ENCODE results near the gene NR1D1.
A peak's percentile ranks its signal among the peaks of the same experiment; 100 is the strongest.

The NR1D1 gene

GRCh38 chr17:40099619-40100418 lies 570 bp downstream of the NR1D1 start:
- H3K36me3 ChIP-seq (ENCODE audit: control insufficient read depth in 2 of 2, insufficient read depth in 1 of 2, low read length in 2 of 2), result peaks cover 0 to 22% of the 10 kb centered on the region in 2 experiments; a peak in 1 of 3 replicates
- H3K4me1 ChIP-seq (ENCODE audit: control insufficient read depth, insufficient read depth, low read length), result peaks cover 16% of the 10 kb centered on the region
- CTCF ChIA-PET, result interaction anchor here (0.6 to 7.2 kb wide), 19 partner anchors 10 to 478 kb away, joined by 3 to 61 read pairs (median 6); partner anchors contain the start of gene MED24
- no peaks in the 10 kb centered on the region for H3K9me3 ChIP-seq (ENCODE audit: control insufficient read depth, insufficient read depth, low read depth, low read length)
- H3K4me3 ChIP-seq (ENCODE audit: low read depth, low read length), result peak overlapping the region; percentile 23
- TF ChIP-seq, protein P1, sequence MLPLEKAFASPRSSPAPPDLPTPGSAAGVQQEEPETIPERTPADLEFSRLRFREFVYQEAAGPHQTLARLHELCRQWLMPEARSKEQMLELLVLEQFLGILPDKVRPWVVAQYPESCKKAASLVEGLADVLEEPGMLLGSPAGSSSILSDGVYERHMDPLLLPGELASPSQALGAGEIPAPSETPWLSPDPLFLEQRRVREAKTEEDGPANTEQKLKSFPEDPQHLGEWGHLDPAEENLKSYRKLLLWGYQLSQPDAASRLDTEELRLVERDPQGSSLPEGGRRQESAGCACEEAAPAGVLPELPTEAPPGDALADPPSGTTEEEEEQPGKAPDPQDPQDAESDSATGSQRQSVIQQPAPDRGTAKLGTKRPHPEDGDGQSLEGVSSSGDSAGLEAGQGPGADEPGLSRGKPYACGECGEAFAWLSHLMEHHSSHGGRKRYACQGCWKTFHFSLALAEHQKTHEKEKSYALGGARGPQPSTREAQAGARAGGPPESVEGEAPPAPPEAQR (tag by site-specific recombination; IDR thresholded peaks at IDR 0.05), result 0 out of 2 replicates have a peak, but pooled peaks have one; percentile 33
- TF ChIP-seq GLIS2 (tag by site-specific recombination; IDR thresholded peaks at IDR 0.05) (peak; percentile 25; the same call in 1 of the 2 replicates), HOXC10 (CRISPR knock-in tag; IDR thresholded peaks at IDR 0.05) (no peak), ZNF473 (tag by site-specific recombination; IDR thresholded peaks at IDR 0.05) (no peak)
- TF ChIP-seq, protein P2, sequence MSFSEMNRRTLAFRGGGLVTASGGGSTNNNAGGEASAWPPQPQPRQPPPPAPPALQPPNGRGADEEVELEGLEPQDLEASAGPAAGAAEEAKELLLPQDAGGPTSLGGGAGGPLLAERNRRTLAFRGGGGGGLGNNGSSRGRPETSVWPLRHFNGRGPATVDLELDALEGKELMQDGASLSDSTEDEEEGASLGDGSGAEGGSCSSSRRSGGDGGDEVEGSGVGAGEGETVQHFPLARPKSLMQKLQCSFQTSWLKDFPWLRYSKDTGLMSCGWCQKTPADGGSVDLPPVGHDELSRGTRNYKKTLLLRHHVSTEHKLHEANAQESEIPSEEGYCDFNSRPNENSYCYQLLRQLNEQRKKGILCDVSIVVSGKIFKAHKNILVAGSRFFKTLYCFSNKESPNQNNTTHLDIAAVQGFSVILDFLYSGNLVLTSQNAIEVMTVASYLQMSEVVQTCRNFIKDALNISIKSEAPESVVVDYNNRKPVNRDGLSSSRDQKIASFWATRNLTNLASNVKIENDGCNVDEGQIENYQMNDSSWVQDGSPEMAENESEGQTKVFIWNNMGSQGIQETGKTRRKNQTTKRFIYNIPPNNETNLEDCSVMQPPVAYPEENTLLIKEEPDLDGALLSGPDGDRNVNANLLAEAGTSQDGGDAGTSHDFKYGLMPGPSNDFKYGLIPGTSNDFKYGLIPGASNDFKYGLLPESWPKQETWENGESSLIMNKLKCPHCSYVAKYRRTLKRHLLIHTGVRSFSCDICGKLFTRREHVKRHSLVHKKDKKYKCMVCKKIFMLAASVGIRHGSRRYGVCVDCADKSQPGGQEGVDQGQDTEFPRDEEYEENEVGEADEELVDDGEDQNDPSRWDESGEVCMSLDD (tag by site-specific recombination; IDR thresholded peaks at IDR 0.05), result 0 out of 2 replicates have a peak, but pooled peaks have one; percentile 33
- POLR2A ChIA-PET, result interaction anchor here (0.7 to 5.3 kb wide), 22 partner anchors 13 to 1588 kb away, joined by 3 to 117 read pairs (median 5); partner anchors contain the start of genes CASC3, MED24, MSL1 and PSMD3
- H3K27ac ChIP-seq (ENCODE audit: extremely low read depth, low read depth, low read length), result peak overlapping the region; percentile 58

DNA sequence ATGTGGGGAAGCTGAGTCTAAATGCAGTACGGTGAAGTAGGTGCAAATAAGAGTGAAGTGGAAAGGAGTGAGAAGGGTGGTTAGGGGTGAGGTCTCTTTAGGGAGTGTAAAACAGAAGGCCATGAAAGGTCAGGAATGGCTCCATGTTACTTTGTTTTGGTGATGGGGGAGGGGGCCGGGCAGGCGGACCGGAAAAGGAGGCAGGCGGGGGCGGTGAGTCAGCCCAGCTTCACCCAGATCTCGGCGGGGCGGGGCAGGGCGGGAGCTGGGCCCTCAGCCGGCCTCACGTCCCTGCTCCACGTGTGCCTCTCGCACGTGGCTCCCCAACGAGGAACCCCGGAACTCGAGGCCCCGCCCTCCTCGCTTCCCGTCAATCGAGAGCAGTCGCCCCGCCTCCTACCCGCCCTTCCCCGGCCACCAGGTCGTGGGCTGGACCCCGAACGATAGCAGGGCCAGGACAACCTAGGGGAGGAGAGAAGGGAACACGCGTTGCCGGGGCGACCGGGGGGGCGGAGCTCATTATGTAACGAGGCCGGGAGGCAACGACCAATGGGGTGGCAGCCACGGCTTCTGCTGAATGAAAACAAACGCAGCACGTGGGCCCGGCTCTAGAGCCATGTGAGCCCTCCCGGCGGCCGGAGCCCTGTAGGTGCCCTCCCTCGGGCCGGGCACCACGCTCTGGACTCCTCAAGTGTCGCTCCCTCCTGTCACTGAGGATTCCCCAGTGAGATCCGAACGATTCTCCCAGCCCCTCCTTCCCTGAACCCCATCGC lies 1.4 kb downstream of the NR1D1 start:
- Histone ChIP-seq H3K9me3 (ENCODE audit: control insufficient read depth, insufficient read depth, low read depth, low read length) (no peaks in the 10 kb centered on the region), H3K4me3 (ENCODE audit: low read depth, low read length) (peak overlapping the region; percentile 23), H3K36me3 (ENCODE audit: control insufficient read depth in 2 of 2, insufficient read depth in 1 of 2, low read length in 2 of 2) (peaks cover 0 to 27% of the 10 kb centered on the region in 2 experiments; a peak in 1 of 3 replicates), H3K27ac (ENCODE audit: extremely low read depth, low read depth, low read length) (peak overlapping the region; percentile 26; the same call in 1 of the 2 replicates), H3K4me1 (ENCODE audit: control insufficient read depth, insufficient read depth, low read length) (peaks cover 16% of the 10 kb centered on the region)
- CTCF ChIA-PET, result interaction anchor here (0.6 to 7.2 kb wide), 15 partner anchors 11 to 477 kb away, joined by 3 to 61 read pairs (median 5); partner anchors contain the start of gene CSF3
- POLR2A ChIA-PET, result interaction anchor here (0.5 to 5.3 kb wide), 14 partner anchors 13 to 1589 kb away, joined by 3 to 117 read pairs (median 4); partner anchors contain the start of genes CASC3, MED24, MSL1 and PSMD3
- peak; percentile 19; the same call in 1 of the 2 replicates for TF ChIP-seq ZNF843 (tag by site-specific recombination; IDR thresholded peaks at IDR 0.05)
- no peak for TF ChIP-seq ZFP3 (tag by site-specific recombination; IDR thresholded peaks at IDR 0.05; ENCODE audit: low read depth)
- TF ChIP-seq ZNF830 (tag by site-specific recombination; IDR thresholded peaks at IDR 0.05; ENCODE audit: low read depth), result no peak
- no peak for TF ChIP-seq GFI1B (tag by site-specific recombination; IDR thresholded peaks at IDR 0.05)
- TF ChIP-seq ZNF138 (tag by site-specific recombination; IDR thresholded peaks at IDR 0.05; ENCODE audit: borderline replicate concordance), result no peak
- TF ChIP-seq ZNF121 (tag by site-specific recombination; IDR thresholded peaks at IDR 0.05), result no peak
- no peak for TF ChIP-seq ZSCAN23 (tag by site-specific recombination; IDR thresholded peaks at IDR 0.05)
- TF ChIP-seq ZNF132 (tag by site-specific recombination; IDR thresholded peaks at IDR 0.05; ENCODE audit: borderline replicate concordance), result no peak
- TF ChIP-seq ZNF561 (tag by site-specific recombination; IDR thresholded peaks at IDR 0.05; ENCODE audit: borderline replicate concordance), result no peak
- no peak; the same call in 1 of the 2 replicates for TF ChIP-seq BCL11A (tag by site-specific recombination; IDR thresholded peaks at IDR 0.05; ENCODE audit: low read depth)
- TF ChIP-seq, protein P2 (tag by site-specific recombination; IDR thresholded peaks at IDR 0.05), result peak; percentile 73; the same call in 1 of the 2 replicates
- TF ChIP-seq ZNF37A (tag by site-specific recombination; IDR thresholded peaks at IDR 0.05), result no peak
- TF ChIP-seq GLIS2 (tag by site-specific recombination; IDR thresholded peaks at IDR 0.05), result peak; percentile 96
- TF ChIP-seq, protein P3, sequence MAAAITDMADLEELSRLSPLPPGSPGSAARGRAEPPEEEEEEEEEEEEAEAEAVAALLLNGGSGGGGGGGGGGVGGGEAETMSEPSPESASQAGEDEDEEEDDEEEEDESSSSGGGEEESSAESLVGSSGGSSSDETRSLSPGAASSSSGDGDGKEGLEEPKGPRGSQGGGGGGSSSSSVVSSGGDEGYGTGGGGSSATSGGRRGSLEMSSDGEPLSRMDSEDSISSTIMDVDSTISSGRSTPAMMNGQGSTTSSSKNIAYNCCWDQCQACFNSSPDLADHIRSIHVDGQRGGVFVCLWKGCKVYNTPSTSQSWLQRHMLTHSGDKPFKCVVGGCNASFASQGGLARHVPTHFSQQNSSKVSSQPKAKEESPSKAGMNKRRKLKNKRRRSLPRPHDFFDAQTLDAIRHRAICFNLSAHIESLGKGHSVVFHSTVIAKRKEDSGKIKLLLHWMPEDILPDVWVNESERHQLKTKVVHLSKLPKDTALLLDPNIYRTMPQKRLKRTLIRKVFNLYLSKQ (tag by site-specific recombination; IDR thresholded peaks at IDR 0.05; ENCODE audit: borderline replicate concordance), result no peak
- no peak for TF ChIP-seq ZNF670 (tag by site-specific recombination; IDR thresholded peaks at IDR 0.05; ENCODE audit: low read depth)
- TF ChIP-seq SP7 (tag by site-specific recombination; IDR thresholded peaks at IDR 0.05), result peak; percentile 77
- TF ChIP-seq KLF17 (tag by site-specific recombination; IDR thresholded peaks at IDR 0.05), result peak; percentile 96

Data from HEK293 (cell line).